Glutamatergic neuron (in vitro differentiated cells): ENCODE data around the gene CCDC152. TPM values are rescaled to one million over a fixed set of nuclear protein-coding genes. Genes with fewer than 3 reads are reported as not detected.
"Not testable (repeated sequence)": the region's sequence is repeated elsewhere in the genome, so short reads cannot be mapped to it uniquely, and the experiment has no call there.

ENCODE experiments used
- DNase-seq: peaks from one replicate; pipeline ENCODE4 v3.0.0; 2022
- H3K27ac Mint-ChIP-seq: one replicate; pipeline ENCODE4 v1.8.0; 2020; ENCODE audit warnings: mild to moderate bottlenecking, mixed read lengths, inconsistent platforms; ENCODE audit not compliant: unreplicated experiment
- H3K27me3 Mint-ChIP-seq: one replicate; pipeline ENCODE4 v1.8.0; 2020; ENCODE audit warnings: mild to moderate bottlenecking, moderate library complexity, mixed read lengths, inconsistent platforms; ENCODE audit not compliant: unreplicated experiment
- H3K36me3 Mint-ChIP-seq: one replicate; pipeline ENCODE4 v1.8.0; 2020; ENCODE audit warnings: mild to moderate bottlenecking, mixed read lengths, inconsistent platforms; ENCODE audit not compliant: unreplicated experiment
- H3K4me1 Mint-ChIP-seq: one replicate; pipeline ENCODE4 v1.8.0; 2020; ENCODE audit warnings: mild to moderate bottlenecking, low read depth, mixed read lengths, inconsistent platforms; ENCODE audit not compliant: unreplicated experiment
- H3K4me3 Mint-ChIP-seq: one replicate; pipeline ENCODE4 v1.8.0; 2020; ENCODE audit warnings: mild to moderate bottlenecking, mixed read lengths, inconsistent platforms; ENCODE audit not compliant: unreplicated experiment
- H3K9me3 Mint-ChIP-seq: one replicate; pipeline ENCODE4 v1.8.0; 2020; ENCODE audit warnings: mild to moderate bottlenecking, moderate library complexity, mixed read lengths, inconsistent platforms; ENCODE audit not compliant: unreplicated experiment
- CTCF ChIP-seq: fragments of 200-600 bp; sonication (generic); IDR thresholded peaks from one replicate; pipeline ENCODE4 v1.5.0; 2021; ENCODE audit not compliant: partially characterized antibody, unreplicated experiment
- total RNA-seq: library from RNA; stranded (reverse); fragmentation: NEBNext Ultra II Directional; extraction: Animal tissue kit (Norgen Biotek cat#: 25700); gene quantifications from one replicate; pipeline ENCODE4 v1.2.1, GENCODE V29; 2021; ENCODE audit not compliant: unreplicated experiment

CCDC152 gene
- total RNA-seq, 1 donor from 2014 or later: 13.4 TPM

DNA sequence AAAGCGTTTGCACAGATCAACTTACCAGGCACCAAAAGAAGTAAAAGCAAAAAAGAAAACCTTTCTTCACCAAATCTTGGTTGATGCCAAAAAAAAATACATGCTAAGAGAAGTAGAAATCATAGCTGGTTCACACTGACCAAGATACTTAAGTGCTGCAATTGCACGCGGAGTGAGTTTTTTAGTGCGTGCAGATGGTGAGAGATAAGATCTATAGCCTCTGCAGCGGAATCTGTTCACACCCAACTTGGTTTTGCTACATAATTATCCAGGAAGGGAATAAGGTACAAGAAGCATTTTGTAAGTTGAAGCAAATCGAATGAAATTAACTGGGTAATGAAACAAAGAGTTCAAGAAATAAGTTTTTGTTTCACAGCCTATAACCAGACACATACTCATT, 36.4 kb upstream of the CCDC152 start:
- Mint-ChIP-seq H3K36me3 (no peaks in the 10 kb centered on the region), H3K4me1 (peaks cover 6% of the 10 kb centered on the region), H3K27me3 (no peaks in the 10 kb centered on the region), H3K27ac (no peak overlapping the region), H3K4me3 (no peak overlapping the region), H3K9me3 (no peaks in the 10 kb centered on the region)
- TF ChIP-seq CTCF: no peak
- DNase-seq: no peak

- Mint-ChIP-seq H3K27me3 (no peaks in the 10 kb centered on the region), H3K4me1 (peaks cover 6% of the 10 kb centered on the region), H3K4me3 (no peak overlapping the region), H3K27ac (no peak overlapping the region), H3K9me3 (no peaks in the 10 kb centered on the region), H3K36me3 (no peaks in the 10 kb centered on the region)
- no peak for TF ChIP-seq CTCF
- DNase-seq: no peak
Measured at GRCh38 chr5:42721484-42721883, 35.1 kb upstream of the CCDC152 start.

- H3K4me1 Mint-ChIP-seq, H3K4me3 Mint-ChIP-seq, H3K27ac Mint-ChIP-seq: not testable (repeated sequence)
Measured at GRCh38 chr5:42734531-42735058, 22.0 kb upstream of the CCDC152 start.

GRCh38 chr5:42740920-42741319, 15.7 kb upstream of the CCDC152 start:
- Mint-ChIP-seq H3K27ac (no peak overlapping the region), H3K9me3 (peaks cover 2% of the 10 kb centered on the region), H3K27me3 (peaks cover 4% of the 10 kb centered on the region), H3K36me3 (no peaks in the 10 kb centered on the region), H3K4me1 (no peaks in the 10 kb centered on the region), H3K4me3 (no peak overlapping the region)
- no peak for TF ChIP-seq CTCF
- DNase-seq: no peak

More at GRCh38 chr5:42734531-42735058, 22.0 kb upstream of the CCDC152 start:
- DNase-seq, H3K36me3 Mint-ChIP-seq, H3K27me3 Mint-ChIP-seq, H3K9me3 Mint-ChIP-seq: not testable (repeated sequence)

DNA sequence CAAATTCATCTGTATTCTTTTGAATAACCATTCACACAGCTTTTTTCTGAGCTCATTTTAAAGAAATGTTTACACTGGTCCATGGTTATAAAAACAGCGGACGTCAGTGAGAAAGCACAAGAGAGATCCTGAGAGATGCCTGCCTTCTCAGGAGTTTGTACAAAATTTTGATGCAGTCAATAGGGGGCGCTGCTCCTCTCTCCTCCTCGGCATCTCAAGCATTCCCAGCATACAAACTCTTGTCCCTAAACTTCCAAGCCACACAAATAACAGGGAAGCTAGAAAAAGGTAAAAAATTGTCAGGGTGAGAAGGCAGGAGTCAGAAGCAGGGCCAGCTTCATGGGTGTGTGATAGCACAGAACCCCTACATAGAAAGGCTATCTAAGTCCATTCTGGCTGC, 11.2 kb upstream of the CCDC152 start:
- H3K4me1 Mint-ChIP-seq: no peaks in the 10 kb centered on the region
- no peak for DNase-seq
- no peak overlapping the region for H3K27ac Mint-ChIP-seq

More for the DNA sequence above, 11.2 kb upstream of the CCDC152 start:
- peak; percentile 59 for TF ChIP-seq CTCF
- Mint-ChIP-seq H3K4me3 (no peak overlapping the region), H3K9me3 (peaks cover 2% of the 10 kb centered on the region), H3K36me3 (no peaks in the 10 kb centered on the region), H3K27me3 (peaks cover 5% of the 10 kb centered on the region)
